GM18861 (cell line): ENCODE measurements around the gene NRXN3.
"Not testable (repeated sequence)": the region's sequence is repeated elsewhere in the genome, so short reads cannot be mapped to it uniquely, and the experiment has no call there.

Experiments
- ATAC-seq: cut with Tn5 transposase; IDR thresholded peaks from one replicate; pipeline ENCODE4 v1.9.1; 2021; ENCODE audit not compliant: unreplicated experiment

The NRXN3 gene

GRCh38 chr14:79101388-79101787 lies 931.2 kb downstream of the NRXN3 start:
- no peak for ATAC-seq

DNA sequence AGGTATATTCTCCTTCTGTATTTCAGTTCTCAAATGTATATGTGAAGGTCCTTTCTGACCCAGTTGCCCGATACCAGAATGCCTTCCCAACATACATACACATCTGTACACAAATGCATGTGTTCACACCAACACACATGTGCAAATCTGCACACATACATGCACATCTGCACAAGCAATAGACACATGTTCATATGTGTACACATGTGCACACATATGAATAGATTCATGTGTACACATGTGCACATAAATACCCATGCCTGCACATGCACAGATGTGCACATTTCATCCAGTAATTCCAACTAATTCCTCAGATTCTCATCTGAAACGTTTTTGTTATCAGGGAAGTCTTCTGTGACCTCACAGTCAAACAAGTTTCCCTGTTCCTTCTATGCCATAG lies 933.6 kb downstream of the NRXN3 start:
- no peak for ATAC-seq

DNA sequence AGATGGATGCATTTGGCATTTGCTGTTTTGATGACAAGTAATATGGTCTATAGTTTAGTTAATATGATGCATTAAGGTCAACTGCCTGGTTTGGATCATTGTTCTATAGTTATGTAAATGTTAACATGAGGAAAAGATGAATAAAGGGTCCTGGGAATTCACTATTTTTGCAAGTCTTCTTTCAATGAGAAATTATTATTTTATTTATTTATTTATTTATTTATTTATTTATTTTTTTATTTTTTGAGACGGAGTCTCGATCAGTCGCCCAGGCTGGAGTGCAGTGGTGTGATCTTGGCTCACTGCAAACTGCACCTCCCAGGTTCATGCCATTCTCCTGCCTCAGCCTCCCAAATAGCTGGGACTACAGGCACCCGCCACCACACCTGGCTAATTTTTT lies 940.4 kb downstream of the NRXN3 start:
- ATAC-seq, result not testable (repeated sequence)

DNA sequence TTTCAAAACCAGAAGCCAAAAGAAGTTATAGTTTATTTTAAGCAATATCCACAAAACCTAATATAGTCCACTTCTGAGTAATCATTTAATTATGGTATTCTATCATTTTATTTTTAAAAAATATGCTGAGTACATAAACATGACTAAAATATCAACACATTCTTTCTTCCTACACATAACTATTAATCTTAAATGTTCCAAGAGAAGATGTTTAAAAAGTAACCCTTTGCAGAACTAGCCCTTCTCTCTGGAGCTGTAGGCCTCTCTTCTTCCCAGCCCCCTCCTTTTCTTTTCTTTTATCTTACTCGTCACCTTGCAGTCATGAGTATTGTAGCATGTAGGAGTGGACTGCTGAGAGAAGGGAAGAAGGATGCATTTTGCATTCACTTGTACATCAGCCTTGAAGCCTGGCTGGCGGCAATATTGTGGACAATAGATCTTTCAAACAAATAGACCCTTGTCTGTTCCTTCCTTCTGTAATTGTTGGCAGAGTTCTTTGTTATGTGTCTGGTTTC lies 941.9 kb downstream of the NRXN3 start:
- ATAC-seq, result no peak

GRCh38 chr14:79117561-79117960 lies 947.4 kb downstream of the NRXN3 start:
- no peak for ATAC-seq

DNA sequence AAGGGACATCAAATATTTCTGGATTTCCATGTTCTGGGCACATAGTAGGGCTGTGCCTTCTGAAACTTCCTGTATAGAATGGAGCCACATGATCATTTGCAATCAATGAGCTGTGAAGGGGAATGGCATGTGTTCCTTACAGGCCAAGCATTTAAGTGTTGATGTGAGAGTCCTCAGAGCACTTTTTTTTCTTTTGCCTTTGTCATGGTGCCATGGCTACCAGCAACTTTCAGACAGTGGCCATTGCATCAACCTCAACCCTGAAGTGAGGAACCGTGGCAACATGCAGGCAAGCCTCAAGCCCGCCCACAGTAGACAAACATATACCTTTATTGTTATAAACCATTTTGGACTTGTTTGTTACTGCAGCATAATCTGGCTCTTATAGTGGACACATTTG lies 948.1 kb downstream of the NRXN3 start:
- ATAC-seq, result no peak

- ATAC-seq, result no peak
Observed at GRCh38 chr14:79134361-79134760, 964.2 kb downstream of the NRXN3 start.

GRCh38 chr14:79136071-79137044 lies 966.2 kb downstream of the NRXN3 start:
- no peak for ATAC-seq

DNA sequence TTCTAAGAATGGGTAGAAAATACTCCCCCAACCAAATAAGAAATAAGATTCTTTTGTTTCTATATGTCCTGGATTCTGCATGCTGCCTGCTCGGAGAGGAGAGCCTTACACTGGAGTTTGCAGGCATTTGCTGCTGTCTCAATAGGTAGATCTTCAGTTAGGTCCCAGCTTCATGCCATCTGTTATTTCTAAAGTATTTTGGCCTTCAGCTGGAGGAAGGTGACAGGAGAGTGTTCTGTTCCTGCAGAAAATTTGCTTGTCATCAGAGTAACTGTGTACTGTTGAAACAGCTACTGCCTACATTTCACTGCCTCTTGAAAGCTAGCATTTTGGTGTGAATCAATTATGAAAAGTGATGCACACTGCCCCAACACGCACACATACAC lies 966.9 kb downstream of the NRXN3 start:
- no peak for ATAC-seq

DNA sequence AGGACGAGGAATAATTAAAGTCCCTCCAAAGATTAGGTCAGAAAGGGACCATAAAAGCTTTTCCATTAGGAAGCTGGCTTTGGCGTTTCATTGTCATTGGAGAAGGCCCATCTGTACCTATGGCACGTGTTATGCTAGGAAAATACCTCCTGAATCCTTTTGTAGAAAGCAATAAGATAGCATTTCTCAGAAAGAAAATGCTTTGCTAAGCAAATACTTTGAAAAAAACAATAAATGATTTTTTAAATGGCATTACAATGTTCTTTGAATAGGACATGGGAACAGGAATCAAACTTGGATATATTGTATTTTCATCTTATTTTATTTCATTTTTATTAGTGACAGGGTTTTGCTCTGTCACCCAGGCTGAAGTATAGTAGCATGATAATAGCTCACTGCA lies 967.7 kb downstream of the NRXN3 start:
- ATAC-seq, result no peak

DNA sequence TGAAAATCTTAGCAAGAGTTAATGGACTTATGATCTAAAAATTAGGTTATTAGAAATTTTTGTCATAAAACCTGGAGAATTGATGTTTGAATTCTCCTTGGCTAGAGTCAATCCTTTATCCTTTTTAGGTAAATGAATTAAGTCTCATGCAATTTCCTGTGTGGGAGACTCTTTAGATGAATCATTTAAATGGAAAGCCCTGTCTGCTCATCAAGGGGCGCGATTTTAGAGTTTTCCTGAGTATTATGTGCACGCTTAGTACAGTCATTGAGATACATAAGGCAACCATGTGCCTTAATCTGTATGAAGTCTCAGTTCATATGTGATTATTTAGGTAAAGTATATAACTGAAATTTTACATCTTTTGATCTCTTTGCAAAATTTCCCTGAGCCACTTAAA lies 974.7 kb downstream of the NRXN3 start:
- ATAC-seq, result no peak

- no peak for ATAC-seq
Observed at GRCh38 chr14:79150226-79150625, 980.1 kb downstream of the NRXN3 start.

GRCh38 chr14:79157369-79157768 lies 987.2 kb downstream of the NRXN3 start:
- no peak for ATAC-seq

DNA sequence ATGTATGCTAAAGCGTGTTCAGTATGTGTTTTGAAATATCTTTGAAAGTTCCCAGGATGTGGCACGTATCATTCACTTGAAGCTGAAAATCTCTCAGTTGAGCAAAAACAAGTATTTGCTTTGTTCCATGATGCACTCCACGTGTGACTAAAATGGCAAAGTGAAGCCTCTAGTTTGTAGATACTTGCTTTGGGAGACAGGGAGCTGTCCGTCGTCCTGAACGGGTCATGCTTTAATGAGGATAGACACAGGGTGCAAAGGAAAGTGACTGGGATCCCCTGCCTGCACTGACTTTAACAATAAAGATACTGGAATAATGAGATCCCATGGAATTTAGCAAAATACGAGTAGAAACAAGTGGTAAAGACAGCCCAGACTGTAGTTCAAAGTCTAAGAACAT lies 991.4 kb downstream of the NRXN3 start:
- no peak for ATAC-seq

DNA sequence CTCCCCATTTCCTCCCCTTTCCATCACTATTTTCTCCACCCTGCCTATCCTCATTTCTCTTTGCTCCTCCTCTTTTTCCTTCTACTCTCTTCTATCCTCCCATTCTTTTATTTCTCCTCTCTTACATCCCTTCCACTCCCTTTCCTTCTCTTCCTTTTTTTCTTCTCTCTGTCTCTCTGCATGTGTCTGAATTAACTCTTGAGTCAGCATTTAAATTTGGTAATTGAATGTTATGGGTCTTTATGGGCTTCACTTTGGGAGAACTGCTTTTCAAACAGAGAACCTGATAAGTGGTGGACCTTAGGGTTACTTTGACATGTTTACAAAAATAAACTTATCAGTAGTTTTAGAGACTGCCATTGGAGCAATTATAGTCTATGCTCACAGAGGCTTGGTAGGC lies 992.7 kb downstream of the NRXN3 start:
- no peak for ATAC-seq

DNA sequence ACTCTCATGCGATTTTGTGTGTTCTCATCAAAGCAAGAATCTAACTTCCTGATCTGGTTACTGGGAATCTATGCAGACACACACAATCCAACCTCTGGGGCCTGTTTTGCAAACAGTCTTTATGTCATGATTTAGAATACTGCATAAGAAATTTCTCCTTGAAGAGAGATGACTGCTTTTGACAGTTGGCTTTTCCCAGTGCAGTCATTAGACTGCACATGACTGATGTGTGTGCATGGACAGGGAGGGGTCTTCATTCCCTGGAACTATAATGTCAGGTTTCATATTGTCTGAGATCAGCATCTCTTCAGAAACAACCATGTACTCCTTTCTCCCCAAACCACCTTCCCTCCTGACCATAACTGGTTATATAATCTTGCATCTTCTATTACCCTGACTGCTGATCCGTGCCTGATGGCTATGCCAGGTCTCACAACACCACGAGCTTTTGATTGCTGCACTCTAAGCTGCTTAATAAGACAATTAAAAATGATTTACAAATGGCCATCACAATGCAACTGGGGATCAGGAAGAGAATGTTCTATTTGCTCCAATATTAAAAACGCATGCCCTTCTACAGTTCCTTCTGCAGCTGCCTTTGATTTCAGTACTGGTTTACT lies 995.4 kb downstream of the NRXN3 start:
- ATAC-seq, result no peak

- no peak for ATAC-seq
Observed at GRCh38 chr14:79166171-79166570, 996.0 kb downstream of the NRXN3 start.

- ATAC-seq, result no peak
Observed at GRCh38 chr14:79167957-79168356, 997.8 kb downstream of the NRXN3 start.

GRCh38 chr14:79175671-79176070 lies 1005.5 kb downstream of the NRXN3 start:
- ATAC-seq, result no peak

GRCh38 chr14:79177106-79177505 lies 1006.9 kb downstream of the NRXN3 start:
- ATAC-seq, result no peak

DNA sequence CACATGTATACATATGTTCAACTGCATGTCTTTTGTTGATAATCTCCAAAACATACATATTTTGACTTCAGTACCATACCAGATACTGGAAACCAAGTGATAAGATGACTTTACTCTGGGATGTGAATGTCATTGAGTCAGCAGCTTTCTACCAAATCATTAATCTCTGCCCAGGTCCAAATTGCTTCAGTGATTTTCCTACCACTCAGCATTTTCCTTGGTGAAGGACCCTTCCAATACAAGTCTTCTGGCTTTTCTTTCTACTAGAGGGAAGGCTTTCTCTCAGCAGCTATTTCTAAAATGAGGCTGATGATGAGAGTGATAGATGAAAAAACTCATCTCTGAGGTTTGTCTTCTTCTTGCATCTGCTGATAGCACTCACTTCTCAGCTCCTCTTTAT lies 1008.5 kb downstream of the NRXN3 start:
- ATAC-seq, result no peak

GRCh38 chr14:79179985-79180384 lies 1009.8 kb downstream of the NRXN3 start:
- ATAC-seq, result no peak
